Measurements from ENCODE around the gene NTRK1. TPM values are rescaled to one million over a fixed set of nuclear protein-coding genes. Genes with fewer than 3 reads are reported as not detected.
A peak's percentile ranks its signal among the peaks of the same experiment; 100 is the strongest.

NTRK1 gene
- total RNA-seq, 1 donor from 2014 or later = 1.0 TPM

- DNase-seq = no peak
- TF ChIP-seq CTCF (IDR thresholded peaks at IDR 0.05; ENCODE audit: borderline replicate concordance) = no peak
- Histone ChIP-seq H3K4me1 (peaks cover 30% of the 10 kb centered on the region), H3K9me3 (replicated peaks) (no peaks in the 10 kb centered on the region), H3K4me3 (no peak overlapping the region), H3K27ac (replicated peaks) (no peak overlapping the region), H3K36me3 (no peaks in the 10 kb centered on the region), H3K27me3 (ENCODE audit: low read depth) (peaks cover 45% of the 10 kb centered on the region)
- intact Hi-C loops (cut with micrococcal nuclease) = no loop called here
Observed at GRCh38 chr1:156853761-156854160, 6.9 kb upstream of the NTRK1 start.

GRCh38 chr1:156854634-156855033 lies 6.0 kb upstream of the NTRK1 start:
- TF ChIP-seq CTCF (IDR thresholded peaks at IDR 0.05; ENCODE audit: borderline replicate concordance) = no peak
- no peaks in the 10 kb centered on the region for H3K36me3 ChIP-seq
- no peak for DNase-seq
- no peak overlapping the region for H3K4me3 ChIP-seq
- H3K9me3 ChIP-seq (replicated peaks) = no peaks in the 10 kb centered on the region
- intact Hi-C loops (cut with micrococcal nuclease) = no loop called here
- H3K27ac ChIP-seq (replicated peaks) = no peak overlapping the region
- peaks cover 44% of the 10 kb centered on the region for H3K27me3 ChIP-seq (ENCODE audit: low read depth)
- peaks cover 39% of the 10 kb centered on the region for H3K4me1 ChIP-seq

GRCh38 chr1:156856282-156856785 lies 4.3 kb upstream of the NTRK1 start:
- Histone ChIP-seq H3K4me3 (no peak overlapping the region), H3K27me3 (ENCODE audit: low read depth) (peaks cover 50% of the 10 kb centered on the region), H3K27ac (replicated peaks) (no peak overlapping the region), H3K4me1 (peaks cover 55% of the 10 kb centered on the region), H3K36me3 (no peaks in the 10 kb centered on the region), H3K9me3 (replicated peaks) (no peaks in the 10 kb centered on the region)
- no peak for TF ChIP-seq CTCF (IDR thresholded peaks at IDR 0.05; ENCODE audit: borderline replicate concordance)
- intact Hi-C loops (cut with micrococcal nuclease) = no loop called here
- no peak for DNase-seq

- H3K4me1 ChIP-seq = peaks cover 43% of the 10 kb centered on the region
- no peak for TF ChIP-seq CTCF (IDR thresholded peaks at IDR 0.05; ENCODE audit: borderline replicate concordance)
- no peak for DNase-seq
- peaks cover 59% of the 10 kb centered on the region for H3K27me3 ChIP-seq (ENCODE audit: low read depth)
- no peaks in the 10 kb centered on the region for H3K9me3 ChIP-seq (replicated peaks)
- H3K4me3 ChIP-seq = no peak overlapping the region
- intact Hi-C loops (cut with micrococcal nuclease) = no loop called here
- H3K27ac ChIP-seq (replicated peaks) = no peak overlapping the region
- H3K36me3 ChIP-seq = no peaks in the 10 kb centered on the region
Observed at GRCh38 chr1:156857532-156857931, 3.1 kb upstream of the NTRK1 start.

GRCh38 chr1:156858555-156858956 lies 2.1 kb upstream of the NTRK1 start:
- Histone ChIP-seq H3K4me1 (peaks cover 39% of the 10 kb centered on the region), H3K27ac (replicated peaks) (peak overlapping the region; percentile 59), H3K4me3 (peak overlapping the region; percentile 63), H3K9me3 (replicated peaks) (no peaks in the 10 kb centered on the region), H3K27me3 (ENCODE audit: low read depth) (peaks cover 69% of the 10 kb centered on the region), H3K36me3 (no peaks in the 10 kb centered on the region)
- peak; percentile 44 for DNase-seq
- no peak for TF ChIP-seq CTCF (IDR thresholded peaks at IDR 0.05; ENCODE audit: borderline replicate concordance)
- intact Hi-C loops (cut with micrococcal nuclease) = no loop called here

Data from left ventricle myocardium inferior (tissue), 1 donor.